Globus pallidus (tissue), 1 donor: ENCODE measurements around the gene INCA1.

Experiments used
- DNase-seq: peaks from one replicate; pipeline ENCODE4 v3.0.0-alpha.2; 2015; ENCODE audit warnings: low spot score

Gene INCA1

DNA sequence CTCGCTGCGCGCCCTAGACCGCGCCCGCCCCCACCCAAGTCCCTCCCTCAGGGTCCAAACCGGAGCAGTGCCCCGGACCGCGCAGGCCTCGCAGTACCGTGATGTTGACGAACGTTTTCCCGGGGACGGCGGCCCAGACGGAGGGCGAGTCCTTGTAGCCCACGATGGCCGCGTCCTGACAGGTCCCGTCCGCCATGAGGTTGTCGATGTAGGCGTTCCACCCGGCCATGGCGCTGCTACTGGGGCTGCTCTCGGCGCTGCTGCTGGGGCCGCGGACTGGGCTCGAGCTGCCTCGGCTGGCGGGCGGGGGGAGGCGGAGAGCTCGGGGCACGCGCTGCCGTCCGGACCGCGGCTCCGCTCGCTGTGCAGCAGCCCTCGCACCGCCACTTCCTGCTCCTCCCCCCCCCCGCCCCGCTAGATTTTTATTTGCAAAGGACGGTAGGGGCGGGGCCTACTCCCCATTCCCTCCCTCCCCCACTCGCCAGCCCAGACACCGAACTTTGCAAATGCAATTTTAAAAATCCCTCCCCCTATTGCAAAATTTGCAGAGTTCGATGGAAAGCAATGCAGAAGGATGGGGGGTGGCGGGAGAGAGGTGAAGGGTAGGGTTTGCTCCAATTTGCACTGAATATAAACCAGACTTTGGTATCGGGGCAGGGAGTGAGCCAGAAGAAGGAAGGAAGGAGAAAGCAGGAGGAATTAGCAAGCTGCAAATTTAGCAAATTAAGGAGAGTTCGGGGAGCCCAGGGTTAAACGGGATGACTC lies 49.0 kb downstream of the INCA1 start, which contains the start of gene PFN1:
Gene PFN1 (minus strand): TSS at position 365 of the 765 bp plus-strand sequence. CDS start 136 bp downstream, at position 229.
- DNase-seq: peak; percentile 89

DNA sequence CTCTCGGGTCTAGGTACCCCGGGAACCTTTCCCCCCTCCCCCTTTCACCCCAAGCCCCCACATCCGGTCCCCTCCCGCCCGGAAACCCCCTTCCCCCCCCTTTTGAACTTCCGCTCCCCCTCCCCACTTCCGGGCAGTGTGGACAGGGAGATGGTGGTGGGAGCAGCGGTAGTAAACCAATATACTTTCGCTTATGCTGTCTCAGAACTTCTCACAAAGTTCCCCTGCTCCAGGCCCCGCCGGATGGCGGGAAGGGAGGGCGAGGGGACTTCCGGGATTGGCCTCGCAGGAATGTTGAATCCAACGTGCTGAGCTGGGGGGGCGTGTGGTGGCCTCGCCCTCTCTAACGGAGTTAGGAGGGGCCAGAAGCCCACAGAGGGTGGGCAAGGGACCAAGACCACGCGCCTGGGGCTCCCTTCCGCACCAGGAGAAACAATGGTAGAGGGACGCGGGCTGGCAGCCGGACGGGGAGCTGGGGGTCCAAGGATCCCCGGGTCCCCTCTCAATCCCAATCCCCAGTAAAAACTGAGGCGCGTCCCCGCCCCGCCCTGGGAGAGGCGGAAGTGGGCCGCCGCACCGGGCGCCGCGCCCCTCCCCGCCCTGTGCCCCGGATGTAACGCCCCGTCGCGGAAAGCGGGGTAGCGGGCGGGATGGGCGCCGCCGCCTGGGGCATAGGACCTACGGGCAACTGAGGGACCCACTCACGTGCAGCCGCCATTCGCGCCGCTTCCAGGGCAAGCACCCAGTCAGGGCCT lies 49.7 kb downstream of the INCA1 start:
- DNase-seq: no peak

DNA sequence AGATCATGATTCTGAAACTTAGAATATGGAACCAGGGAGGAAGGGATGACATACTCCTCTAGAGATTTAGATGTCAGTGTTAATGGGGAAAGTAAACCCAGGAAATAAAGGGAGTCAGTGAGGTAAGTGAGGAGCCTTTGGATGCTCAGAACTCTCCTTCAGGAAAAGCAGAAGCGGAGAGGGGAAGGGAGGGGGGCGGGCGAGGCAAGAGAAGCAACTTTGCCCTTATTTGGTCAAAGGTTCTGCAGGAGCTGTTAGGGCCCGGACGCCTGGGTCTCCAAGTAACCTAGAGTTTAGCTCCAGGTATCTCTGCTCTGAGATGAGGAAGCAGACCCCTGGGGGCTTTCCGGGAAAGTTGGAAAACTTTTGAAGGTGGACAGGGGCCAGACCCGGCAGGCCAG lies 50.3 kb downstream of the INCA1 start:
- DNase-seq: no peak

DNA sequence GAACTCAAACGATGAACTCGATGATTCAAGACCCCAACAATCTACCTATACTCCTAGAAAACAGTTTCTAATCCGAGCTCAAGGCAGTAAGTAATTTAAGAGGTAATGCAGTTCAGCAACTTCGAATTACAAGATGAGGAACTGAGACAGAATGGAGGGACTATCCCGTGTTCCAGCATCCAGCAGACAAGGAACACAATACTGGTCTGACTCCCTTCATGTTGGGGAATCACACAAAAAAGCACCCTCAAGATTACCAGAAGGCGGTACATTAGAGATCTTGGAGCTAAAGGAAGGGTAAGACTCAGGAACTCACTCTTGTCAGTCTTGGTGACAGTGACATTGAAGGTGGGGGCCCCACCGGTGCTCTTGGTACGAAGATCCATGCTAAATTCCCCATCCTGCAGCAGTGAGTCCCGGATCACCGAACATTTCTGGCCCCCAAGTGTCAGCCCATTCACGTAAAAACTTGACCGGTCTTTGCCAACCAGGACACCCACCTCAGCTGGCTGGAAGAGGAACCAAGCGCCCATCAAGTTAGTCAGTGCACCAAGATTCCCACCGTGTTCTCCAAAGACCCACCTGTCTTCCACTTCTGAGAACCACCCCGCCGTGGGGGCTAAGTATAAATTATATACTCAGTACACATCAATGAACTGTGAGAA lies 50.9 kb downstream of the INCA1 start:
- no peak for DNase-seq

DNA sequence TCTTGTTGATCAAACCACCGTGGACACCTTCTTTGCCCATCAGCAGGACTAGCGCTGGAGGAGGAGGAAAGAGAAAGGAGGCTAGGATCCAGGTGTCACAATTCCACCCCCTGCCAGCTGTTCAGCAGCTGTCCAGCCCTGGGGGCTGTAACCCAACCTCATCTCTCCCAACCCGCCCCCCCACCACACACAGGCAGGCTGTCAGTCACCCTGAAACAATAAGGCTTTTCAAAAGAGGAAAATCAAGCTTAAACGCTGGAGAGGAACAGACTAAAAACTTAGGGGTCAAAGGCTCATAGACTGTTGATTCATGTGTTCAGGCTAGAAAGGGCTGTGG lies 51.4 kb downstream of the INCA1 start:
- DNase-seq: no peak

DNA sequence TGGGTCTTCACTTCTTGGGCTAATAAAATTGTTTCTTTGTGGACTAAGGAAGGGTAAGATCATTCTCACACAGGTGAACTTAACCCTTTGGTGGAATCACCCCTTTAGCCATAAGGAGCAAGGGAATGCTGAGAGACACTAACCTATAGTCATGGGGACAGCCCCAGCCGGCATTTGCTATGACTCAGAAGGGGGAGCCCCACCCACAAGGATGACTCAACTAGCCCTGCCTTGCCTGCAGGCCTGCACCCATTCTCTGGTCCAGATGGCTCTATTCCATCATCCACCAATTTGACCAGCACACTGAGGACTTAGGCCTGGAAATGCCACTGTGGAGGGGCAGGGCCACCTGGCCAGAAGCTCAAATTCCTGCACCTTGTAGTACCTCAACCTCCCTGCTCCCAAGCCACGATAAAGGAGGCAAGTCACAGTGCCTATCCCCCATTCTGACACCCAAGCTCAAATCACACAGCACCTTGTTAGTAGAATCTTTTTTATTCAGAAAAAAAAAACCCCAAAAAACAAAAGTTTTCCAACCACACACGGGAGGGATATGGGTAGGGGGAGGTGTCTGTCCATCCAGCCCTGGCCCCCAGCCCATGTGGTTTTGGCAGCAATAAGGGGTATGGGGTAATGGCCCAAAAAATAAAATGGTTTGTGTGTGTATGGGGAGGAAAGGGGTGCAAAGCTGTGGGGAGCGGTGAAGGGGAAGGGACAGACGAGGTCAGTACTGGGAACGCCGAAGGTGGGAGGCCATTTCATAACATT lies 52.0 kb downstream of the INCA1 start:
- DNase-seq: no peak

DNA sequence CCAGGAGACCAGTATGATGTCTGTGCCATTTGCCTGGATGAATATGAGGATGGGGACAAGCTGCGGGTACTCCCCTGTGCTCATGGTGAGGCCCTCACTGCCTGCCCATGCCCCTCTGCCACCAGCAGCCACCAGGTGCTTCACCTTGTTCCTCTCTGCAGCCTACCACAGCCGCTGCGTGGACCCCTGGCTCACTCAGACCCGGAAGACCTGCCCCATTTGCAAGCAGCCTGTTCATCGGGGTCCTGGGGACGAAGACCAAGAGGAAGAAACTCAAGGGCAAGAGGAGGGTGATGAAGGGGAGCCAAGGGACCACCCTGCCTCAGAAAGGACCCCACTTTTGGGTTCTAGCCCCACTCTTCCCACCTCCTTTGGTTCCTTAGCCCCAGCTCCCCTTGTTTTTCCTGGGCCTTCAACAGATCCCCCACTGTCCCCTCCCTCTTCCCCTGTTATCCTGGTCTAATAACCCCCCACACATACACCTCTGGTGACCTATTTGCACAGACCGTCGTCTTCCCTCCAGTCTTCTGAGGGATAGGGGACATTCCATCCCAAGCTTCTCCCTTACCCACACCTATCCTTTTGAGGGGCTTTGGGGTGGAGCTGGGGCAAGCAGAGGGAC lies 52.7 kb downstream of the INCA1 start:
- DNase-seq: no peak

DNA sequence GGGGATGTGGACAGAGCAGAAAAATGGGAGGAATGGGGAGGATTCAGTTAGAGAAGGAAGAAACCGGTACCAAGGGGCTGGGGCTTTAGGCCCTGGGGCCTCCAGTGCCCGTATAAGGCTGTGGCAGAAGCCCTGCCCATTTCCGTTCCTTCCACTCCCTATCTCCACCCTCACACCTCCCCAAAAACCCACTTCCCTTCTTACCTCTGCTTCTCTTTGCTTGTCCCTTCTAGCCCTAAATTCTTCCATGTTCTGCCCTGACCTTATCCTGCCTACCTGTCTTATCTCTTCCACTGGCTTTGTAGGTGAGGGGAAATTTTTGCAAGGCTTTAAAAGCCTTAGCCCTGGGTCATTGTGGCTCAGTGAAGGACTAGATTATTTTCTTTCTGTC lies 53.2 kb downstream of the INCA1 start:
- DNase-seq: no peak

DNA sequence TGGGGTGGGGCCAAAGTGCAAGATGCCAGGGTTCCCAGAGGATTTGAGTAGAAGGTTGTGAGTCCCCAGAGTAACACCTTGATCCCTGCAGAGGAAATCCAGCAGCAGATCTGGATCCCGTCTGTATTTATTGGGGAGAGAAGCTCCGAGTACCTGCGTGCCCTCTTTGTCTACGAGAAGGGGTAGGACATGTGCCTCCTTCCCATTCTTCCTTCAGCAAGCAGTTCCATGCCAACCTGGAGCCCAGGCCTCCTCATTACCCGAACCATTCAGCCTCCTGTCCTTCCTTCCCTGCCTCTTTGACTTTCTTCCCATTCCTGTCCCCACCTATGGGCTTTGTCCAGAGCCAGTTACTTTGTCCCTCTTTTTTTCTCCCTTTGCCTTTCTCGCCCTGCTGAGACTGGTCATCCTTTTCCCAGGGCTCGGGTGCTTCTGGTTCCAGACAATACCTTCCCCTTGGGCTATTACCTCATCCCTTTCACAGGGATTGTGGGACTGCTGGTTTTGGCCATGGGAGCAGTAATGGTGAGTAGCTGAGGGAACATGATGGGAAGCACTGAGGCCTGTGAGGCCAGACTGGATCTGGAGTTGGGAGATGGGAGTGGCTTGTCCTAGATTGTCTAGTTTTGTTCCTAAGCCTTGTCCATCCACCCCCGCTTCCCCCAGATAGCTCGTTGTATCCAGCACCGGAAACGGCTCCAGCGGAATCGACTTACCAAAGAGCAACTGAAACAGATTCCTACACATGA lies 54.4 kb downstream of the INCA1 start:
- DNase-seq: no peak

DNA sequence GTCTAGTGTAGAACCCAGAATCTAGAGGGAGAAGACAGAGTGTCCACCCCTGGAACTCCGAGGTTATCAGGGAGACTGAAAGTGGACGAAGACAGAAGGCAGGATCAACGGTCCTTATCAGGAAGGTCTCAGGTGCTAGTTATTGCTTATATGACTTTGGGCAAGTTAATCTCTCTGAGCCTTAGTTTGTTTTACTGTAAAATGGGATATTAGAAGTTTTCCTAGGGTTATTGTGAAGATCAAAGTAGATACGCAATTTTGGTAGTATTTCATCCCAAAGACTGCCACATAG lies 56.1 kb downstream of the INCA1 start:
- no peak for DNase-seq

DNA sequence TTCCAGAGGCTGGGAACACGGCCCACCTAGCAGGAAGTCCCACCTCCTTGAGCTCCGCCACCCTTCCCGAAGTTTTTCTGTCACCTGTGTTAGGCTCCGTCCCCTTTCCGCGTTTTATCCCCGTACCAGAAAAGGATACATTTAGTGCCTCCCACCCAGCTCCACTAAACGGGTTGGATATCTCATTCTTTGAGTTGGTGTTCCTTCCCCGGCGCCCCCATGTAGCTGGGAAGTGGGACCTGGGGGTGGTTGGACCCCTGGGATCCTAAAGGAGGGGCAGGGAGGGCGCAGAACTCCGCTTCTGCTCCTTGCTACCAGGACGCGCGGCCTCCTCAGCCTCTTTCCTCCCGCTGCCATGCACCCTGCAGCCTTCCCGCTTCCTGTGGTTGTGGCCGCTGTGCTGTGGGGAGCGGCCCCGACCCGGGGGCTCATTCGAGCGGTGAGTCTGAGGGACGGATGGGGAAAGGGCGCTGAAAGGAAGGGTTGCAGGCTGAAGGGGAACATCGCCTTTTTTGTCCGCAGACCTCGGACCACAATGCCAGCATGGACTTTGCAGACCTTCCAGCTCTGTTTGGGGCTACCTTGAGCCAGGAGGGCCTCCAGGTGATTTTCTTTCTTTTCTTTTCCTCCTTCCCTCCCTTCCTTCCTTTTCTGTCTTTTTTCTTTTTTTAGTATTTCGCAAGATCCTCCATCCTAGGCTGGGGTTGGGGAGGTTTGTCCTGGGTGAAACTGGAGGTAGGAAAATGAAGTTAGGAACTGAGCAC lies 56.6 kb downstream of the INCA1 start:
- DNase-seq: no peak

DNA sequence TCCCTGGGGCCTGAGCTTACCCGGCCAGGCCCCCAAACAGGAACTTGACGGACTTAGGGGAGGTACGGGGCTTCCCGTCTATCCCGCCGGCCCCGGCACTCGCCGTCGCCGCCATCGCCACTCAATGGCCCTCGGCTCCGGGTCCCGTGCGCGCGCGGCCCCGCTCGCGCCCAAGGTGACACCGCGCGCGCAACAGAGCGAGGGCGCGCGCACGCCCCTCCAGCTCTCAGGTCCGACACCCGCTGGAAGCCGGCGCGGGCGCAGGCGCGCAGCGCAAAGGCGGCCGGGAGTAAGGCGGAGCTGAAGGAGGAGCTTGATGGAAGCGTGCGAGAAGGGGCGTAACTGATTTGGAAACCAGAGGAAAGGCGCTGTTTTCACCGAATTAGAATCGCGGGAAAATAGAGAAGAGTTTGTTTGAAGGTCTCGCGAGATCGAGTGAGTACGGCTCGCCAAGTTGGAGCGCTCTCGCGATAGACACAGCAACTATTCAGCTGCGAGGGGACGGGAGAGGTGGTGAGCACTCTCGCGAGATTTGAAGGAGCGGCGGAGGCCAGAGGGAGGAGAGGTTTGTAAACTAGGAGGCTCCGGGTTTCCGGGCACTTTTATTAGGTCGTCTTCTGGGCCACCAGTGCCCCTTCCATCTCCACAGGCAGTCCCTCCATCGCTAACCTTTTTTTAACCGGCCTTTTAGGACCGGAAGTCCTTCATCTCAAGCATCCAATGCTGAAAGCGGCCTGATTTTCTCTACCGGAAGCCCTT lies 57.3 kb downstream of the INCA1 start, which contains the start of the genes RNF167 and SLC25A11:
Gene RNF167 (plus strand): TSS at position 473 of the 759 bp plus-strand sequence. CDS start 642 bp downstream, outside the sequence.
Gene SLC25A11 (minus strand): TSS at position 251 of the 759 bp plus-strand sequence. CDS start 136 bp downstream, at position 115.
- DNase-seq: peak; percentile 97

DNA sequence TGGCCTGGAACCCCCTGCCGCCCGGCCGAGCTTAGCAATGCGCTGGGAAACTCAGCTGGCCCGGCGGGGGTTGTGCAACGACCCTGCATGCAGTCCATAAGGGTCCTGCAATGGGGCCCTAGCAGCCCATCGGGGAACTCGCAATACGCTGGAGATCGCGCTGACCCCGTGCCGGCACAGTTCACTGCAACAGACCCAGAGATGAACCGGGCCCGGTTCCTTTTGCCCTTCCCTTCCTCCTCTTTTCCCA lies 57.9 kb downstream of the INCA1 start:
- DNase-seq: no peak

DNA sequence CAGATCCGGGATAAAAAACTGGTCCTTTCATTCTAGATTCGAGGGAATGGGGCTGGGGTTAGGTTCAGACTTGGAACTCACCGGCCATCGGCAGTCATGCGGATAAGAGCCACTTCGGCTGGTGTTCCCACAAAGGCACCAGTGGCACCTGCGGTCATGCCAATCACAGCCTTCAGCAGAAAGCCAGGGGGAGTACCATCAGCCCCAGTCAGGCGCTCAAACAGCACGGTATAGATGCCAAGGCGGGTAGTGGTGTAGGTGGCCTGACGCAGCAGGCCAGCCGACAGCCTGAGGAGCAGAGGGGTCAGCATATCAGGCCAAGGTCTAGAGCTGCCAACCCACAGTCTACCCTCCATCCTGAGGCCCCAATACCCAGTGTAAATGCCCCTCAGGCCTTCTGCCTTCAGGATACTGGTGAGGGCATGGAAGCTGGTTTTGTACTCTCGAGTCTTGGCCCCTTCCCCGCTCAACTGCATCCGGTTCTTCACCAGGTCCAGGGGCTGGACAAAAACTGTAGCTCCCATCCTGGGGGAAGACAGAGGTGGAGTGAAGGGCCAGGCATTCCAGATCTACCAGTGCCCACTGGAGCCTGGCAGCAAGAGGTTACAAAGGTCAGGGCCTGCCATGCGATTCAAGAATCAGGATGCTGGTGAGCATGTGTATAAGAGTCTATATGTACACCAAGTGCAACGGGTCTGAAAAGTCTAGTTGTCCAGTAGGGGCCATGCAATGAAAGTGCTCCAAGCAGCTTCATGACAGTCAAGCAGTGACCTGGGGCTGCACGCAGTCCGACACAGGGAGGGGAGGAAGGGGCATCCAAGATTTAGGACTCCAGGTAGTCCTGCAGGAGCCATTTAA lies 58.4 kb downstream of the INCA1 start:
- DNase-seq: peak; percentile 12
